ENCODE results near the gene UBE2J1.

UBE2J1 gene

DNA sequence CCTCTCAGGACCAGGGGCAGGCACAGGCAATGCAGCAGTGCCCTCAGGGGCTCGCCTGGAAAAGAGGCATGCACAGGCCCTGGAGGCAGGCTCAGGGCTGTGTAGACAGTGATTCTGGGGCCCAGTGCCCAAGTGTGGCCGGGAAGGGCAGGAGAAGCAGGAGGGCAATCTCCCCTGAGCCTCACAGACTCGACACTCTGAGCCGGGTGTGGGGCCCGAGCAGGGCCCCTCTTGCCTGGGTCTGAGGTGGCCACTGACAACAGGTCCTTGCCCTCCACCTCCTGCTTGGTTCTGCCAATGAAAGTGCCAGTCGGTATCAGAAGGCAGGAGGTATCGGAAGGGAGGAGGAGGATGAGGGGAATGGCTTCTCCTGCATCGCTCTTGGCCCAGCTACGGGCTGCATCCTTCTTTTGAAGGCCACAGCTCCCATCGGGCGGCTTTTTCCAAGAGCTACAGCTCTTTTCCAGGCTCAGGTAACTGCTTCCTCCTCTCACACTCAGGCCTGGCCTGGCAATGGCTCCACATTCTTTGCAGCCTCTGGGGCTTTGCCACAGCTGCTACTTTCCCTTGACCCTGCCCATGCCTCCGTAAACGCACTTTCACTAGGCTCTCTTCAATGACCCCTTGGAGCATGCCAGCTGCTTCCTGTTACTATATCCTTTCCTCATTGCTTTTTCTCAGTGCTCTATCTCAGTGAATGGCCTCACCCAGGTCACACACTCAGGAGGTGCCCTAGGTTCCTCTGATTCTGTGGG lies 61.9 kb downstream of the UBE2J1 start:
- no peak for DNase-seq (ENCODE audit: low read depth, low spot score)

DNA sequence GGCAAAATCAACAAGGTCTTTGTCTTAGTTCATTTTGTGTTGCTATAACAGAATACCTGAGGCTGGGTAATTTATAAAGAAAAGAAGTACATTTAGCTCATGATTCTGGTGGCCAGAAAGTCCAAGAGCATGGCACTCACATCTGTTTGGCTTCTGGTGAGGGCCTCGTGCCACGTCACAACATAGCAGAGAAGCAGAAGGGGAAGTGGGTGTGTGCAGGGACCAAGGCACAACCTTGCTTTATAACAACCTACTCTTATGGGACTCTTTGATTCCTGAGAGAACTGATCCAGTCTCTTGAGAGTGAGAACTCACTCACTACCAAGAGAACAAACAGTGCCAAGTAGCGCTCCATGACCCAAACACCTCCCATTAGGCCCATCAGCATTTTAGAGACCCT lies 62.8 kb downstream of the UBE2J1 start:
- no peak for DNase-seq (ENCODE audit: low read depth, low spot score)

DNA sequence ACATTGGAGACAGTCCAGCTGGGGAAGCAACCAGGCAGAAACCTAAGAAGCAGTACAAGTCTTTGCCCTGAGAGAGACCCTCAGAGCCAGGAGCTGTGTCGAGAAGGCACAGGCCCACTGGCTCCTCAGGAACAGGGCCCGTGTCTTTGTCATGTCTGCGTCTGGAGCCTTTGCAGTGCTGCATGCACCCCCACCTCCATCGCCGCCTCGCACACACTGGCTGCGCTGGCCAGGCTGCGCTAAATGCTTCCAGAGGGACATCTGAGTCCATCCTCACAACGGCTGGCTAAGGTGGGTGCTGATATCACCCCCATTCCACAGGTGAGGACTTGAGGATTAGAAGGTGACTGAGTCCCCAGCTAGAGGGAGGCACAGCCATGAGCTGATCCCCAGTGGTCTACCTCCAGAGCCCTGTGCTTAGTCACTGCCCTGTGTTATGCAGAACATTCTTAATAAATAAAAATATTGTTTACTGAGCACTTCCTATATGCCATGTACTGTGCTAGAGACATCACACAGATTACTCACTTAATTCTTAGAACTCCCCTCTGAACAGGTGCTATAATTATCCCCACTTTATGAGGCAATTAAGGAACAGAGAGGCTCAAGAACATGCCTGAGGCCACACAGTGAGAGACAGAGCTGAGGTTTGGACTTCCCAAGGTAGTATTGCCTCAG lies 65.0 kb downstream of the UBE2J1 start:
- no peak for DNase-seq (ENCODE audit: low read depth, low spot score)

GRCh38 chr6:89286516-89286915 lies 66.0 kb downstream of the UBE2J1 start:
- DNase-seq (ENCODE audit: low read depth, low spot score), result no peak

DNA sequence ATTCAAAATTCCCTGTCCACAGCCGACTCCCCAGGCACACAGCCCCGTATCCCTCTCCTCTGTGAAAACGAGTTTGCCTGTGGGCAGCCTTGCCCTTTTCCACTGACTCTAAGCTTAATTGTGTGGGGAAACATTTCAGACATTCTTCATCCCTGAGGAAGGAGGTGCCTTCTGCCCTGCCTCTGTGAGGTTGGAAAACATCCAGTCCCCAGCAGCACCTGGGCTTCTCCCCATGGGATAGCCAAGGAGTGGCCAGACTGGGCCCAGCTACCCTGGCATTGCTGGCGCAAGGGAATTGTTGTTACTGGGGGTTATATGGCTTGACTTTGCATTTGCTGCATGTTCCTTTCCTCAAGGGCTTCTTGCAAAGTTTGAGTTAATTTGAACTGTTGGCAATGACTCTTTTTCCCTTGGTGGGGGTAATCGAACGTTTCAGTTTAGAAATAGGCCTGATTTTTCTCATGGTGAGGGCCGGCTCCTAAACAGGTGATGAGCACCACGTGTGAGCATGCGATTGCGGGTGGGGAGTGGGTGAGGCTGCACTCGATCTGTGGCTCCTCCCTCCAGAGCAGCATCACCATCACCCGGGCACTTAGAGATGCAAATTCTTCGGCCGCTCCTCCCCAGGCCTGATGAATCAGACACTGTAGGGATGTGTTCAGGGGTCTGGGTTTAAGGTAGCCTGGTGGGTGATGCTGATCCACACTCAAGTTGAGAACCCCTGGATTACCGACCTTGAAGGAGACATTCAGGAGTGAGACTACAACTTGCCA lies 67.4 kb downstream of the UBE2J1 start:
- no peak for DNase-seq (ENCODE audit: low read depth, low spot score)

DNA sequence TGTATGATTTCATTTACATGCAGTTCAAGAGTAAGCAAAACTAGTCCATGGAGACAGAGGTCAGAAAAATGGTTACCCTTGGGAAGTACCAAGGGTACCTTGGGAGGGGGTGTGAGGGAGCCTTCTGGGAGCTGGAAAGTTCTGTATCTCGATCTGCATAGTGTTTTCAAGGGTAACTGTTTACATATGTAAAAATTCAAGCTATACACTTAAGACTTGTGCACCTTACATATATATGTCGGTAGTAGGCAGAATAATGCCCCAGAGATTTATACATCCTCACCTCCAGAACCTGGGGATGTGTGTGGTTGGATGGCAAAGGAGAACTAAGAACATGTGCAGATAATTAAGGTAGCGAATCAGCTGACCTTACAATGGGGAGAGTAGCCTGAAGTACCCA lies 68.4 kb downstream of the UBE2J1 start:
- DNase-seq (ENCODE audit: low read depth, low spot score), result no peak

DNA sequence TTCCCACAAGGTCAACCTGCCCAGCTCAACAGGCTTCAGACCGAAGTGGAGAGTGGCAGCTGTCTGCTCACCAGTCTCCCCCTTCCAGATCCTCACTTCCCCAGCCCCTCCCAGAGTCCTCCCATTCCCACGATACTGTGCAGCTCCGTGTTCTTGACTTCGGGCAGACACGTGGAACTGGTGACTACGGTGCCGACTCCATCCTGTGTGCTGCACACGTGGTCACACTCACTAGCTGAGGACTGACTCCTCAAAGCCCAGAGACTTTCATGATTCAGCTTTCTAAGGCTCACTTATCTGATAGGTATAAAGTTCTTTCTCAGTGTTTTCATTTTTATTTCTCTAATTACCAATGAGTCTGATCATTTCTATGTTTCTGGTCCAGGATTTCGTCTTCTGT lies 69.8 kb downstream of the UBE2J1 start:
- DNase-seq (ENCODE audit: low read depth, low spot score), result no peak

DNA sequence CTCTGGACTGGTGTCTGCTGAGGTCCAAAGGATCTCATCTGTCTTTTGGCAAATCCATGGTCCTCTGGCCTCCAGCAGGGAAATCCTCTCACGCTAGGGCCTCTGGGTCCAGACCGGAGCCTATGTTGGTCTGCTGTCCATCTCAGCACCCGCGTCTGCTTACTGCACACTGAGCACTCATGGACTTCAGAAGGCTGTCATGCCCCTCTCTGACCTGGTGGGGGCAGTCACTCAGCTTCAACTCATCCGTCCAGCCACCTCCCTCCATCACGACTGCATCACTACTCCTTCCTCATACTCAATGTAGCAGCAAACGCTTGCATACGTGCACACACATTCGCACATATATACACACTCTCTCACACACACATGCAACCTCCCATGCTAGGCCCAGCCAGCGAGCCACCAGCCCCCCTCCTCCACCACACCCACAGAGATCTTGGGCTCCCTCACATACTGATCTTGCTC lies 70.7 kb downstream of the UBE2J1 start:
- no peak for DNase-seq (ENCODE audit: low read depth, low spot score)

DNA sequence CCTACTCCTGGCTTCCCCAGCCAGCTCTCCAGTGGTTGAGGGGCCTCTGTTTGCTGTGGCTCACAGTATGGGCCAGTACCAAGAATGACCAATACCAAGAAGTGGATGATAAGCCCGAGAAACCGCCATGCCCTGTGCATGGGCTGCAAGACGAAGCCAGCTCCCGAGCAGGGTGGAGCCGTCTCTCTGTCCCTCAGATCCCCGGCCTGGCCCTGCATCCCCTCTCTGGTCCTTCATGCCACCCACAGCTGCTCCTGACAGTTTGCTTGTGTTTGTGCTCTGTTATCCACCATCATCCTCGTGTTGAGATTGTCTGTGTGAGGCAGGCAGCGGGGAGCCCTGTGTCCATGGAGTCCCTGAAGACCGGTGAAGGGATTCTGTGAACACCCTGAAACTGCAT lies 73.6 kb downstream of the UBE2J1 start:
- DNase-seq (ENCODE audit: low read depth, low spot score), result no peak

Data from activated naive CD8-positive, alpha-beta T cell treated with anti-CD3 and anti-CD28 coated beads, Interleukin-2, amount 50 U/mL, for 16 hours (primary cell).